Fibroblast of lung (primary cell): ENCODE data around the gene MTA1.

Experiments
- CTCF ChIP-seq, 2 donors: IDR thresholded peaks in 1 of 2; conservative IDR thresholded peaks in 1 of 2; 1 replicate in 1 of 2; 2 replicates in 1 of 2; pipeline ENCODE4 v1.5.1; 2011 to 2012; ENCODE audit warnings: low read length in 2 of 2, control low read depth in 1 of 2, inconsistent platforms in 1 of 2, low read depth in 1 of 2, mild to moderate bottlenecking in 1 of 2
- EZH2 ChIP-seq: IDR thresholded peaks from 2 replicates; pipeline ENCODE4 v1.5.1; 2012; ENCODE audit warnings: low read length, control low read depth, mild to moderate bottlenecking; ENCODE audit errors: missing control alignments

GRCh38 chr14:105389534-105389933, 30.1 kb upstream of the MTA1 start:
- TF ChIP-seq CTCF (conservative IDR thresholded peaks at IDR 0.05 in 1 of 2, IDR thresholded peaks at IDR 0.05 in 1 of 2; ENCODE audit: low read depth in 1 of 2, low read length in 2 of 2) (no peak), EZH2 (no peak)
